HepG2 (cell line): ENCODE results near the gene MOSPD2. TPM values are rescaled to one million over a fixed set of nuclear protein-coding genes. Genes with fewer than 3 reads are reported as not detected.

ENCODE experiments used
- ATAC-seq: fragments of 200-7000 bp; cut with Tn5 transposase; 3 replicates; pipeline ENCODE4 v1.9.1; 2020; ENCODE audit warnings: mild to moderate bottlenecking, moderate library complexity
- BruUV-seq: library from RNA; stranded (reverse); fragments of 400-500 nt; replicated peaks from 2 replicates; lab custom pipeline; 2021; lab: Mats Ljungman, UMichigan
- CTCF ChIA-PET: fragments of 300-600 bp; formaldehyde crosslinking; extraction: SDS; loops from one replicate; lab custom pipeline; 2021; ENCODE audit warnings: low total read pairs, inconsistent platforms, low intra/inter-chr PET ratio; lab: Yijun Ruan, JAX
- POLR2A ChIA-PET: fragments of 350-600 bp; sonication (Branson Sonifier 250); formaldehyde crosslinking; loops from one replicate; lab custom pipeline; 2020; ENCODE audit warnings: antibody characterized with exemption, inconsistent platforms; lab: Yijun Ruan, JAX
- DNase-seq: peaks from one replicate; pipeline ENCODE4 v3.0.0-alpha.2; 2015; ENCODE audit warnings: low spot score
- FAIRE-seq: peaks from 3 replicates; lab custom pipeline; 2011; peaks lifted over from hg19 to GRCh38; lab: Jason Lieb, UNC
- H2AFZ ChIP-seq: one replicate; pipeline ENCODE4 v1.6.1; 2011; ENCODE audit warnings: low read length, inconsistent platforms
- H3K27ac ChIP-seq: fragments of 300-600 bp; 3 replicates; pipeline ENCODE4 v1.8.0; 2011; ENCODE audit warnings: mixed run types, mild to moderate bottlenecking, mixed read lengths, low read length, inconsistent platforms; ENCODE audit not compliant: insufficient read depth; ENCODE audit errors: extremely low read length
- H3K27me3 ChIP-seq, 2 experiments: fragments of 200-600 bp in 1 of 2; 2 replicates in 1 of 2; 3 replicates in 1 of 2; pipeline versions ENCODE4 v1.6.0 to v1.8.0; 2011; ENCODE audit warnings: low read length in 2 of 2, mild to moderate bottlenecking in 2 of 2, moderate library complexity in 2 of 2, inconsistent platforms in 1 of 2; ENCODE audit not compliant: insufficient read depth in 2 of 2, control insufficient read depth in 1 of 2
- H3K36me3 ChIP-seq, 2 experiments: fragments of 200-600 bp in 1 of 2; replicated peaks in 1 of 2; 2 replicates in 1 of 2; 3 replicates in 1 of 2; pipeline versions ENCODE4 v1.5.1 to v1.8.0; 2011; ENCODE audit warnings: low read length in 2 of 2, inconsistent platforms in 1 of 2; ENCODE audit not compliant: insufficient read depth in 2 of 2, control insufficient read depth in 1 of 2
- H3K4me1 ChIP-seq: 2 replicates; pipeline ENCODE4 v1.5.1; 2012; ENCODE audit warnings: low read length, inconsistent platforms; ENCODE audit not compliant: insufficient read depth
- H3K4me2 ChIP-seq: 2 replicates; pipeline ENCODE4 v1.6.0; 2011; ENCODE audit warnings: low read depth, low read length, inconsistent platforms
- H3K4me3 ChIP-seq, 3 experiments: fragments of 200-600 bp in 1 of 3; sonication (generic), shearing (Covaris generic) in 1 of 3; replicated peaks in 1 of 3; 2 replicates each; pipeline ENCODE4 v1.5.1; 2011 to 2016; ENCODE audit warnings: low read length in 3 of 3, inconsistent platforms in 2 of 3, low read depth in 2 of 3, mild to moderate bottlenecking in 2 of 3, control low read depth in 1 of 3, mixed read lengths in 1 of 3; ENCODE audit not compliant: insufficient read depth in 1 of 3
- H3K79me2 ChIP-seq: one replicate; pipeline ENCODE4 v1.6.1; 2011; ENCODE audit warnings: low read length, inconsistent platforms; ENCODE audit not compliant: insufficient read depth
- H3K9ac ChIP-seq: 2 replicates; pipeline ENCODE4 v1.6.0; 2011; ENCODE audit warnings: mild to moderate bottlenecking, low read depth, low read length, inconsistent platforms; ENCODE audit not compliant: insufficient read depth
- H3K9me3 ChIP-seq: 2 replicates; pipeline ENCODE4 v1.5.1; 2012; ENCODE audit warnings: mild to moderate bottlenecking, low read length
- H4K20me1 ChIP-seq: 2 replicates; pipeline ENCODE4 v1.6.0; 2011; ENCODE audit warnings: inconsistent platforms, mild to moderate bottlenecking, low read length, moderate library complexity; ENCODE audit not compliant: insufficient read depth
- EEA1 ChIP-seq: sonication (generic); formaldehyde crosslinking; IDR thresholded peaks from 2 replicates; pipeline ENCODE4 v1.5.1; 2020; ENCODE audit warnings: mild to moderate bottlenecking, missing genetic modification reagents, borderline replicate concordance
- GFI1 ChIP-seq: sonication (generic); formaldehyde crosslinking; IDR thresholded peaks from 2 replicates; pipeline ENCODE4 v1.5.0; 2020; ENCODE audit warnings: missing genetic modification reagents, mild to moderate bottlenecking, borderline replicate concordance
- HMG20B ChIP-seq: conservative IDR thresholded peaks from 2 replicates; pipeline ENCODE4 v1.6.1; 2016; ENCODE audit warnings: missing genetic modification reagents, missing compliant biosample characterization
- IRF1 ChIP-seq: sonication (generic); formaldehyde crosslinking; IDR thresholded peaks from 2 replicates; pipeline ENCODE4 v1.4.0; 2020; ENCODE audit warnings: low read depth, mild to moderate bottlenecking, missing genetic modification reagents
- KDM1A ChIP-seq: IDR thresholded peaks from 2 replicates; pipeline ENCODE4 v1.6.1; 2016; ENCODE audit warnings: missing compliant biosample characterization
- RARA ChIP-seq: IDR thresholded peaks from 2 replicates; pipeline ENCODE4 v1.6.1; 2016; ENCODE audit warnings: missing genetic modification reagents, missing compliant biosample characterization
- SMARCE1 ChIP-seq: fragments of 450-650 bp; IDR thresholded peaks from 2 replicates; pipeline ENCODE4 v1.6.1; 2017; ENCODE audit warnings: borderline replicate concordance
- SNRNP70 ChIP-seq: fragments of 200-400 bp; formaldehyde crosslinking; IDR thresholded peaks from 2 replicates; pipeline ENCODE4 v1.6.1; 2017; ENCODE audit warnings: mild to moderate bottlenecking, low read depth, low read length, moderate library complexity
- SP1 ChIP-seq, 2 experiments: fragments of 450-650 bp in 1 of 2; sonication (generic) in 1 of 2; formaldehyde crosslinking in 1 of 2; IDR thresholded peaks; 2 replicates each; pipeline versions ENCODE4 v1.4.0 to v1.6.1; 2016 to 2020; ENCODE audit warnings: missing genetic modification reagents in 1 of 2
- YEATS4 ChIP-seq: sonication (generic); formaldehyde crosslinking; IDR thresholded peaks from 2 replicates; pipeline ENCODE4 v1.4.0; 2020; ENCODE audit warnings: missing genetic modification reagents, borderline replicate concordance
- ZNF232 ChIP-seq: sonication (generic); formaldehyde crosslinking; IDR thresholded peaks from 2 replicates; pipeline ENCODE4 v1.4.0; 2020; ENCODE audit warnings: missing genetic modification reagents, borderline replicate concordance
- ZSCAN25 ChIP-seq: sonication (generic); formaldehyde crosslinking; IDR thresholded peaks from 2 replicates; pipeline ENCODE4 v1.8.0; 2022; ENCODE audit warnings: mild to moderate bottlenecking, missing genetic modification reagents
- WGBS: methylation state at CpG from one replicate; pipeline ENCODE4 v1.1.6; 2017; ENCODE audit warnings: low lambda C conversion rate; 5-methylcytosine and 5-hydroxymethylcytosine counted together
- in situ Hi-C: cut with HindIII; loops from 2 replicates; pipeline ENCODE4 v1.10.0; 2017; ENCODE audit warnings: low pct_unique_long_range_greater_than_20kb; ENCODE audit not compliant: extremely low pct_ligation_motif_present
- intact Hi-C: fragments of 100-400 bp; cut with micrococcal nuclease; formaldehyde crosslinking; loops from one replicate; pipeline ENCODE4 v1.10.0; 2022; ENCODE audit not compliant: unreplicated experiment
- polyA plus RNA-seq, 8 experiments: library from polyadenylated mRNA; depleted of rRNA in 3 of 8; stranded (reverse) in 7 of 8; unstranded in 1 of 8; fragments of >200 nt; fragmentation: Illumina TruSeq in 4 of 8; extraction: Trizol in 4 of 8; gene quantifications; 2 replicates each; pipeline versions ENCODE4 v1.2.1 to v1.2.3, GENCODE V29; 2011 to 2016; ENCODE audit warnings: low read depth in 4 of 8, missing spikeins in 1 of 8, mixed read lengths in 1 of 8; ENCODE audit not compliant: insufficient read depth in 1 of 8
- total RNA-seq, 5 experiments: library from RNA; depleted of rRNA; stranded (reverse); fragments of >200 nt; fragmentation: Illumina TruSeq; extraction: Trizol; gene quantifications; 2 replicates each; pipeline ENCODE4 v1.2.3, GENCODE V29; 2016; ENCODE audit warnings: low read depth in 1 of 5
- TF ChIP-seq, protein P1 (sequence below): fragments of 450-650 bp; IDR thresholded peaks from 2 replicates; pipeline ENCODE4 v1.6.1; 2017; ENCODE audit warnings: mild to moderate bottlenecking
- TF ChIP-seq, protein P2 (sequence below): sonication (generic); IDR thresholded peaks from 2 replicates; pipeline ENCODE4 v1.6.1; 2016; ENCODE audit warnings: low read depth, borderline replicate concordance

MOSPD2 gene
- total and polyA plus RNA-seq, 2 of the 13 experiments (the other 11 are each of a cell fraction or from before 2014, with no cell fraction given) = 4.8 to 7.0 TPM

- Histone ChIP-seq H3K27ac (no peak overlapping the region), H3K4me1 (no peaks in the 10 kb centered on the region), H4K20me1 (no peaks in the 10 kb centered on the region), H2AFZ (no peak overlapping the region), H3K9ac (no peak overlapping the region), H3K79me2 (no peaks in the 10 kb centered on the region), H3K4me3 (no peak overlapping the region), H3K36me3 (no peaks in the 10 kb centered on the region), H3K4me2 (no peak overlapping the region), H3K9me3 (no peaks in the 10 kb centered on the region), H3K27me3 (no peaks in the 10 kb centered on the region)
- TF ChIP-seq EEA1 (CRISPR knock-in tag) (no peak), IRF1 (CRISPR knock-in tag) (no peak)
- in situ Hi-C loops = no loop called here
- 8% methylated on average over 1 of the region's 1 CpG for WGBS
- no TSS peak for BruUV-seq
- intact Hi-C loops = loop anchor here (5.0 kb wide), 1 partner anchor 266 kb away; no protein-coding TSS in a partner anchor
- ChIA-PET CTCF (no interaction called here), POLR2A (no interaction called here)
- DNase-seq = no peak
- FAIRE-seq = no peak
- no peak for ATAC-seq
These were observed 90.4 kb downstream of the MOSPD2 start for GRCh38 chrX:14963447-14964236.

GRCh38 chrX:14964500-14964899 is 91.3 kb downstream of the MOSPD2 start:
- CTCF ChIA-PET = no interaction called here
- Histone ChIP-seq H3K4me3 (no peak overlapping the region), H2AFZ (no peak overlapping the region), H3K79me2 (no peaks in the 10 kb centered on the region), H3K4me2 (no peak overlapping the region), H3K27me3 (no peaks in the 10 kb centered on the region), H3K9me3 (no peaks in the 10 kb centered on the region), H3K36me3 (no peaks in the 10 kb centered on the region), H4K20me1 (no peaks in the 10 kb centered on the region), H3K9ac (no peak overlapping the region), H3K4me1 (no peaks in the 10 kb centered on the region), H3K27ac (no peak overlapping the region)
- intact Hi-C loops = loop anchor here (5.0 kb wide), 1 partner anchor 267 kb away; no protein-coding TSS in a partner anchor
- in situ Hi-C loops = no loop called here
- no peak for ATAC-seq
- 0% methylated on average over 2 of the region's 2 CpGs for WGBS
- no TSS peak for BruUV-seq
- DNase-seq = no peak
- peak; percentile 50 for FAIRE-seq
- POLR2A ChIA-PET = no interaction called here
- TF ChIP-seq SP1 (IDR thresholded peaks at IDR 0.05) (no peak), SP1 (CRISPR knock-in tag; IDR thresholded peaks at IDR 0.05) (no peak), SNRNP70 (no peak), YEATS4 (CRISPR knock-in tag) (no peak), ZNF232 (CRISPR knock-in tag) (no peak), GFI1 (CRISPR knock-in tag) (no peak), HMG20B (no peak), ZSCAN25 (no peak), KDM1A (CRISPR knock-in tag) (no peak), RARA (CRISPR knock-in tag) (no peak), SMARCE1 (no peak)
- TF ChIP-seq, protein P1, sequence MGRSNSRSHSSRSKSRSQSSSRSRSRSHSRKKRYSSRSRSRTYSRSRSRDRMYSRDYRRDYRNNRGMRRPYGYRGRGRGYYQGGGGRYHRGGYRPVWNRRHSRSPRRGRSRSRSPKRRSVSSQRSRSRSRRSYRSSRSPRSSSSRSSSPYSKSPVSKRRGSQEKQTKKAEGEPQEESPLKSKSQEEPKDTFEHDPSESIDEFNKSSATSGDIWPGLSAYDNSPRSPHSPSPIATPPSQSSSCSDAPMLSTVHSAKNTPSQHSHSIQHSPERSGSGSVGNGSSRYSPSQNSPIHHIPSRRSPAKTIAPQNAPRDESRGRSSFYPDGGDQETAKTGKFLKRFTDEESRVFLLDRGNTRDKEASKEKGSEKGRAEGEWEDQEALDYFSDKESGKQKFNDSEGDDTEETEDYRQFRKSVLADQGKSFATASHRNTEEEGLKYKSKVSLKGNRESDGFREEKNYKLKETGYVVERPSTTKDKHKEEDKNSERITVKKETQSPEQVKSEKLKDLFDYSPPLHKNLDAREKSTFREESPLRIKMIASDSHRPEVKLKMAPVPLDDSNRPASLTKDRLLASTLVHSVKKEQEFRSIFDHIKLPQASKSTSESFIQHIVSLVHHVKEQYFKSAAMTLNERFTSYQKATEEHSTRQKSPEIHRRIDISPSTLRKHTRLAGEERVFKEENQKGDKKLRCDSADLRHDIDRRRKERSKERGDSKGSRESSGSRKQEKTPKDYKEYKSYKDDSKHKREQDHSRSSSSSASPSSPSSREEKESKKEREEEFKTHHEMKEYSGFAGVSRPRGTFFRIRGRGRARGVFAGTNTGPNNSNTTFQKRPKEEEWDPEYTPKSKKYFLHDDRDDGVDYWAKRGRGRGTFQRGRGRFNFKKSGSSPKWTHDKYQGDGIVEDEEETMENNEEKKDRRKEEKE = no peak
- TF ChIP-seq, protein P2, sequence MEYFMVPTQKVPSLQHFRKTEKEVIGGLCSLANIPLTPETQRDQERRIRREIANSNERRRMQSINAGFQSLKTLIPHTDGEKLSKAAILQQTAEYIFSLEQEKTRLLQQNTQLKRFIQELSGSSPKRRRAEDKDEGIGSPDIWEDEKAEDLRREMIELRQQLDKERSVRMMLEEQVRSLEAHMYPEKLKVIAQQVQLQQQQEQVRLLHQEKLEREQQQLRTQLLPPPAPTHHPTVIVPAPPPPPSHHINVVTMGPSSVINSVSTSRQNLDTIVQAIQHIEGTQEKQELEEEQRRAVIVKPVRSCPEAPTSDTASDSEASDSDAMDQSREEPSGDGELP = no peak
